ENCODE data around the gene GORASP1.

Gene GORASP1

GRCh38 chr3:39144748-39145380 is 37.4 kb upstream of the GORASP1 start:
- ATAC-seq (no peak), DNase-seq (no peak)
- H3K36me3 Mint-ChIP-seq (ENCODE audit: low read depth), result peaks cover 86% of the 10 kb centered on the region
- peaks cover 77% of the 10 kb centered on the region for H3K4me1 Mint-ChIP-seq
- H3K27ac Mint-ChIP-seq, result peak overlapping the region; percentile 62
- no peaks in the 10 kb centered on the region for H3K27me3 Mint-ChIP-seq
- H3K9me3 Mint-ChIP-seq, result no peaks in the 10 kb centered on the region
- no peak overlapping the region for H3K4me3 Mint-ChIP-seq

- no peak overlapping the region for H3K4me3 Mint-ChIP-seq
- no peak for DNase-seq
- no peak overlapping the region for H3K27ac Mint-ChIP-seq
- H3K36me3 Mint-ChIP-seq (ENCODE audit: low read depth), result peaks cover 84% of the 10 kb centered on the region
- H3K4me1 Mint-ChIP-seq, result peaks cover 77% of the 10 kb centered on the region
- H3K9me3 Mint-ChIP-seq, result no peaks in the 10 kb centered on the region
- no peaks in the 10 kb centered on the region for H3K27me3 Mint-ChIP-seq
- ATAC-seq, result no peak
Observed at GRCh38 chr3:39144095-39144747, 36.8 kb upstream of the GORASP1 start.

- Mint-ChIP-seq H3K27ac (no peak overlapping the region), H3K27me3 (no peaks in the 10 kb centered on the region), H3K4me3 (no peak overlapping the region), H3K36me3 (ENCODE audit: low read depth) (peaks cover 77% of the 10 kb centered on the region), H3K4me1 (peaks cover 76% of the 10 kb centered on the region), H3K9me3 (no peaks in the 10 kb centered on the region)
- ATAC-seq (no peak), DNase-seq (no peak)
Observed at GRCh38 chr3:39143051-39143885, 35.8 kb upstream of the GORASP1 start.

GRCh38 chr3:39142067-39142466 is 34.6 kb upstream of the GORASP1 start:
- ATAC-seq (no peak), DNase-seq (no peak)
- H3K27ac Mint-ChIP-seq, result peak overlapping the region; percentile 62
- H3K27me3 Mint-ChIP-seq, result no peaks in the 10 kb centered on the region
- peaks cover 64% of the 10 kb centered on the region for H3K4me1 Mint-ChIP-seq
- no peaks in the 10 kb centered on the region for H3K9me3 Mint-ChIP-seq
- H3K36me3 Mint-ChIP-seq (ENCODE audit: low read depth), result peaks cover 66% of the 10 kb centered on the region
- H3K4me3 Mint-ChIP-seq, result no peak overlapping the region

GRCh38 chr3:39141171-39141995 is 34.0 kb upstream of the GORASP1 start:
- Mint-ChIP-seq H3K4me3 (no peak overlapping the region), H3K9me3 (no peaks in the 10 kb centered on the region), H3K36me3 (ENCODE audit: low read depth) (peaks cover 60% of the 10 kb centered on the region), H3K4me1 (peaks cover 58% of the 10 kb centered on the region), H3K27ac (peak overlapping the region; percentile 62), H3K27me3 (no peaks in the 10 kb centered on the region)
- no peak for ATAC-seq
- no peak for DNase-seq

- Mint-ChIP-seq H3K4me3 (no peak overlapping the region), H3K36me3 (ENCODE audit: low read depth) (peaks cover 52% of the 10 kb centered on the region), H3K9me3 (no peaks in the 10 kb centered on the region), H3K4me1 (peaks cover 50% of the 10 kb centered on the region), H3K27me3 (no peaks in the 10 kb centered on the region), H3K27ac (no peak overlapping the region)
- no peak for DNase-seq
- no peak for ATAC-seq
Observed at GRCh38 chr3:39140341-39140971, 33.0 kb upstream of the GORASP1 start.

- H3K9me3 Mint-ChIP-seq, result no peaks in the 10 kb centered on the region
- H3K36me3 Mint-ChIP-seq (ENCODE audit: low read depth), result peaks cover 46% of the 10 kb centered on the region
- no peaks in the 10 kb centered on the region for H3K27me3 Mint-ChIP-seq
- peaks cover 44% of the 10 kb centered on the region for H3K4me1 Mint-ChIP-seq
- H3K4me3 Mint-ChIP-seq, result no peak overlapping the region
- no peak for DNase-seq
- ATAC-seq, result no peak
- peak overlapping the region; percentile 39 for H3K27ac Mint-ChIP-seq
Observed at GRCh38 chr3:39139442-39139841, 32.0 kb upstream of the GORASP1 start.

GRCh38 chr3:39138804-39139415 is 31.5 kb upstream of the GORASP1 start:
- DNase-seq, result no peak
- ATAC-seq, result peak; percentile 50
- Mint-ChIP-seq H3K27ac (peak overlapping the region; percentile 52), H3K4me1 (peaks cover 43% of the 10 kb centered on the region), H3K36me3 (ENCODE audit: low read depth) (peaks cover 41% of the 10 kb centered on the region), H3K9me3 (no peaks in the 10 kb centered on the region), H3K4me3 (no peak overlapping the region), H3K27me3 (no peaks in the 10 kb centered on the region)

- Mint-ChIP-seq H3K4me3 (no peak overlapping the region), H3K27ac (peak overlapping the region; percentile 52), H3K9me3 (no peaks in the 10 kb centered on the region), H3K4me1 (peaks cover 46% of the 10 kb centered on the region), H3K27me3 (no peaks in the 10 kb centered on the region), H3K36me3 (ENCODE audit: low read depth) (peaks cover 34% of the 10 kb centered on the region)
- DNase-seq, result no peak
- ATAC-seq, result peak; percentile 5
Observed at GRCh38 chr3:39137991-39138803, 30.8 kb upstream of the GORASP1 start.

GRCh38 chr3:39137435-39137936 is 30.1 kb upstream of the GORASP1 start:
- H3K9me3 Mint-ChIP-seq, result no peaks in the 10 kb centered on the region
- no peak for DNase-seq
- H3K4me3 Mint-ChIP-seq, result no peak overlapping the region
- H3K36me3 Mint-ChIP-seq (ENCODE audit: low read depth), result peaks cover 27% of the 10 kb centered on the region
- peaks cover 41% of the 10 kb centered on the region for H3K4me1 Mint-ChIP-seq
- H3K27me3 Mint-ChIP-seq, result no peaks in the 10 kb centered on the region
- no peak for ATAC-seq
- no peak overlapping the region for H3K27ac Mint-ChIP-seq

- Mint-ChIP-seq H3K4me3 (no peak overlapping the region), H3K4me1 (peaks cover 35% of the 10 kb centered on the region), H3K27ac (no peak overlapping the region), H3K36me3 (ENCODE audit: low read depth) (peaks cover 23% of the 10 kb centered on the region), H3K27me3 (no peaks in the 10 kb centered on the region), H3K9me3 (no peaks in the 10 kb centered on the region)
- ATAC-seq, result no peak
- DNase-seq, result no peak
Observed at GRCh38 chr3:39136533-39137434, 29.4 kb upstream of the GORASP1 start.

GRCh38 chr3:39135170-39135805 is 27.9 kb upstream of the GORASP1 start:
- Mint-ChIP-seq H3K27ac (no peak overlapping the region), H3K9me3 (no peaks in the 10 kb centered on the region), H3K27me3 (no peaks in the 10 kb centered on the region), H3K36me3 (ENCODE audit: low read depth) (peaks cover 9% of the 10 kb centered on the region), H3K4me1 (peaks cover 22% of the 10 kb centered on the region), H3K4me3 (no peak overlapping the region)
- ATAC-seq, result no peak
- no peak for DNase-seq

Measured in activated naive CD8-positive, alpha-beta T cell treated with anti-CD3 and anti-CD28 coated beads, Interleukin-2, amount 50 U/mL, for 24 hours (primary cell).